ENCODE measurements around the gene CACHD1.

DNA sequence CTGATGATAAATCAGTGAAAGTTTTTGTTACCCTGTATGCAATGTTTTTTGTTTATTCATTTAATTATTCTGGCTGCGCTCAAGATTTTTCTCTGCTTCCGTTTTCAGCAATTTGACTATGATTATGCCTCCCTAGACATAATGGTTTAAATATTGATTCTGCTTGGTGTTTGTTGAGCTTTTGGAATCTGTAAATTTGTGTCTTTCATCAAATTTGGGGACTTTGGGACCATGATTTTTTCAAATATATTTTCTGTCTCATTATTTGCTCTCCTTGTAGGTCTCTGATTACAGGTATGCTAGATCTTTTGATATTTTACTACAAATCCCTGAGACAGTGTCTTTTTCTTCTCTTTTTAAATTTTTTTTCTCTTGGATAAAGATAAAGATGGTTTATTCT, 92.1 kb downstream of the CACHD1 start:
- TF ChIP-seq POLR2AphosphoS5 (IDR thresholded peaks at IDR 0.05) (no peak), EP300 (conservative IDR thresholded peaks at IDR 0.05; ENCODE audit: poor library complexity, severe bottlenecking) (no peak), EZH2 (IDR thresholded peaks at IDR 0.05; ENCODE audit: borderline replicate concordance, insufficient read depth, low read length, poor library complexity, severe bottlenecking) (no peak), SMC3 (conservative IDR thresholded peaks at IDR 0.05; ENCODE audit: poor library complexity) (no peak), TAF1 (IDR thresholded peaks at IDR 0.05; ENCODE audit: low read depth) (no peak), RAD21 (conservative IDR thresholded peaks at IDR 0.05) (no peak)
- TF ChIP-seq, protein P1, sequence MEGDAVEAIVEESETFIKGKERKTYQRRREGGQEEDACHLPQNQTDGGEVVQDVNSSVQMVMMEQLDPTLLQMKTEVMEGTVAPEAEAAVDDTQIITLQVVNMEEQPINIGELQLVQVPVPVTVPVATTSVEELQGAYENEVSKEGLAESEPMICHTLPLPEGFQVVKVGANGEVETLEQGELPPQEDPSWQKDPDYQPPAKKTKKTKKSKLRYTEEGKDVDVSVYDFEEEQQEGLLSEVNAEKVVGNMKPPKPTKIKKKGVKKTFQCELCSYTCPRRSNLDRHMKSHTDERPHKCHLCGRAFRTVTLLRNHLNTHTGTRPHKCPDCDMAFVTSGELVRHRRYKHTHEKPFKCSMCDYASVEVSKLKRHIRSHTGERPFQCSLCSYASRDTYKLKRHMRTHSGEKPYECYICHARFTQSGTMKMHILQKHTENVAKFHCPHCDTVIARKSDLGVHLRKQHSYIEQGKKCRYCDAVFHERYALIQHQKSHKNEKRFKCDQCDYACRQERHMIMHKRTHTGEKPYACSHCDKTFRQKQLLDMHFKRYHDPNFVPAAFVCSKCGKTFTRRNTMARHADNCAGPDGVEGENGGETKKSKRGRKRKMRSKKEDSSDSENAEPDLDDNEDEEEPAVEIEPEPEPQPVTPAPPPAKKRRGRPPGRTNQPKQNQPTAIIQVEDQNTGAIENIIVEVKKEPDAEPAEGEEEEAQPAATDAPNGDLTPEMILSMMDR (IDR thresholded peaks at IDR 0.05; ENCODE audit: poor library complexity, severe bottlenecking), result no peak
- TF ChIP-seq, protein P2, sequence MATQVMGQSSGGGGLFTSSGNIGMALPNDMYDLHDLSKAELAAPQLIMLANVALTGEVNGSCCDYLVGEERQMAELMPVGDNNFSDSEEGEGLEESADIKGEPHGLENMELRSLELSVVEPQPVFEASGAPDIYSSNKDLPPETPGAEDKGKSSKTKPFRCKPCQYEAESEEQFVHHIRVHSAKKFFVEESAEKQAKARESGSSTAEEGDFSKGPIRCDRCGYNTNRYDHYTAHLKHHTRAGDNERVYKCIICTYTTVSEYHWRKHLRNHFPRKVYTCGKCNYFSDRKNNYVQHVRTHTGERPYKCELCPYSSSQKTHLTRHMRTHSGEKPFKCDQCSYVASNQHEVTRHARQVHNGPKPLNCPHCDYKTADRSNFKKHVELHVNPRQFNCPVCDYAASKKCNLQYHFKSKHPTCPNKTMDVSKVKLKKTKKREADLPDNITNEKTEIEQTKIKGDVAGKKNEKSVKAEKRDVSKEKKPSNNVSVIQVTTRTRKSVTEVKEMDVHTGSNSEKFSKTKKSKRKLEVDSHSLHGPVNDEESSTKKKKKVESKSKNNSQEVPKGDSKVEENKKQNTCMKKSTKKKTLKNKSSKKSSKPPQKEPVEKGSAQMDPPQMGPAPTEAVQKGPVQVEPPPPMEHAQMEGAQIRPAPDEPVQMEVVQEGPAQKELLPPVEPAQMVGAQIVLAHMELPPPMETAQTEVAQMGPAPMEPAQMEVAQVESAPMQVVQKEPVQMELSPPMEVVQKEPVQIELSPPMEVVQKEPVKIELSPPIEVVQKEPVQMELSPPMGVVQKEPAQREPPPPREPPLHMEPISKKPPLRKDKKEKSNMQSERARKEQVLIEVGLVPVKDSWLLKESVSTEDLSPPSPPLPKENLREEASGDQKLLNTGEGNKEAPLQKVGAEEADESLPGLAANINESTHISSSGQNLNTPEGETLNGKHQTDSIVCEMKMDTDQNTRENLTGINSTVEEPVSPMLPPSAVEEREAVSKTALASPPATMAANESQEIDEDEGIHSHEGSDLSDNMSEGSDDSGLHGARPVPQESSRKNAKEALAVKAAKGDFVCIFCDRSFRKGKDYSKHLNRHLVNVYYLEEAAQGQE (IDR thresholded peaks at IDR 0.05; ENCODE audit: borderline replicate concordance), result no peak

Measured in neural cell (in vitro differentiated cells).